ENCODE data around the gene HIGD1A.

The HIGD1A gene

DNA sequence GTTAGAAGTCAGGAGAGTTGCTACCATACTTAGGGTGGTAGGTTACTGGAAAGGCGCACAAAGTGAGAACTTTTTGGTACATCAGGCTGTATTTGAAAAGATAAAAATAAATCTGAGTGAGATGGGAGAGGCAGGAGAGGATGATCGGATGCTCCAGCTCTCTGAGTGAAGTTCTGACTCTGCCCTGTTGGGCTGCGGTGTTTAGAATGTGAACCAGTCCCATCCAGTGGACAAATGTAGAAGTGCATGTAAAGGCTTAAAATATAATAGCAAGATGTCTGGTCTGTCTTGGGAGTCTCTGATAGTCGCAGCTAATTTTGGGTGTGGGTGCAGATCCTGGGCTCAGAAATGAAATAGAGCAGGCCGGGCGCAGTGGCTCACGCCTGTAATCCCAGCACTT is 35.3 kb upstream of the HIGD1A start:
- Histone ChIP-seq H3K4me1 (ENCODE audit: control extremely low read depth in 1 of 4, control insufficient read depth in 4 of 4, insufficient read depth in 4 of 4, low read length in 3 of 4) (no peaks in the 10 kb centered on the region), H3K27me3 (replicated peaks in 2 of 5; ENCODE audit: control insufficient read depth in 4 of 5, insufficient read depth in 5 of 5, low read length in 4 of 5) (no peaks in the 10 kb centered on the region), H3K36me3 (ENCODE audit: control insufficient read depth in 4 of 4, insufficient read depth in 4 of 4, low read length in 3 of 4) (no peaks in the 10 kb centered on the region), H3K9me3 (ENCODE audit: control extremely low read depth in 1 of 5, control insufficient read depth in 4 of 5, insufficient read depth in 2 of 5, low read depth in 1 of 5, low read length in 4 of 5) (no peaks in the 10 kb centered on the region), H3K4me3 (ENCODE audit: control insufficient read depth in 1 of 7, extremely low read depth in 1 of 7, insufficient read depth in 4 of 7, low read depth in 2 of 7, low read length in 6 of 7) (no peak overlapping the region), H3K27ac (ENCODE audit: insufficient read depth in 1 of 2, low read depth in 1 of 2, low read length in 2 of 2, poor library complexity in 1 of 2, severe bottlenecking in 2 of 2) (no peak overlapping the region)
- peak; percentile 60 to 82 (median 82) for DNase-seq
- CTCF ChIA-PET: interaction anchor here (0.7 to 2.8 kb wide), 20 partner anchors 8 to 95 kb away, joined by 3 to 23 read pairs (median 4); no protein-coding TSS in a partner anchor
- POLR2A ChIA-PET: interaction anchor here (0.6 to 1.2 kb wide), 2 partner anchors 51 to 57 kb away, joined by 3 to 5 read pairs; no protein-coding TSS in a partner anchor
- WGBS (ENCODE audit: insufficient coverage): 57% methylated on average over 2 of the region's 7 CpGs

DNA sequence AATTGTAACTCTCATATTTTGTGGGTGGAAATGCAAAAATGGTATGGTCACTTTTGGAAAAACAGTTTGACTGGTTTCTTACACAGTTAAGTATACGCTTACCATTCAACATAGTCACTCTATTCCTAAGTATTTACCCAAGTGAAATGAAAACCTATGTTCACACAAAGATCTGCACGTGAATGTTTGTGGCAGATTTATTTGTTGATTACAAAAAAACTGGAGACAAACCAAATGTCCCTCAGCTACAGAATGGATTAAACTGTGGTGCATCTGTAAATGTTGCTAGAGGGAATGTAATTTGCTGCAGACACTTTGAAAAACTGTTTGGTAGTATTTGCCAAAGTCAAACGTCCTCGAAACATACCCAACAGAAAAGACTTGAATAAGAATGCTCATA is 34.3 kb upstream of the HIGD1A start:
- Histone ChIP-seq H3K36me3 (ENCODE audit: control insufficient read depth in 4 of 4, insufficient read depth in 4 of 4, low read length in 3 of 4) (no peaks in the 10 kb centered on the region), H3K9me3 (ENCODE audit: control extremely low read depth in 1 of 5, control insufficient read depth in 4 of 5, insufficient read depth in 2 of 5, low read depth in 1 of 5, low read length in 4 of 5) (no peaks in the 10 kb centered on the region), H3K27me3 (replicated peaks in 2 of 5; ENCODE audit: control insufficient read depth in 4 of 5, insufficient read depth in 5 of 5, low read length in 4 of 5) (no peaks in the 10 kb centered on the region), H3K4me1 (ENCODE audit: control extremely low read depth in 1 of 4, control insufficient read depth in 4 of 4, insufficient read depth in 4 of 4, low read length in 3 of 4) (no peaks in the 10 kb centered on the region), H3K4me3 (ENCODE audit: control insufficient read depth in 1 of 7, extremely low read depth in 1 of 7, insufficient read depth in 4 of 7, low read depth in 2 of 7, low read length in 6 of 7) (no peak overlapping the region), H3K27ac (ENCODE audit: insufficient read depth in 1 of 2, low read depth in 1 of 2, low read length in 2 of 2, poor library complexity in 1 of 2, severe bottlenecking in 2 of 2) (no peak overlapping the region)
- POLR2A ChIA-PET: no interaction called here
- no peak for DNase-seq
- CTCF ChIA-PET: interaction anchor here (0.9 to 2.8 kb wide), 12 partner anchors 8 to 85 kb away, joined by 3 to 23 read pairs (median 8); no protein-coding TSS in a partner anchor
- 100% methylated on average over 2 of the region's 4 CpGs for WGBS (ENCODE audit: insufficient coverage)

DNA sequence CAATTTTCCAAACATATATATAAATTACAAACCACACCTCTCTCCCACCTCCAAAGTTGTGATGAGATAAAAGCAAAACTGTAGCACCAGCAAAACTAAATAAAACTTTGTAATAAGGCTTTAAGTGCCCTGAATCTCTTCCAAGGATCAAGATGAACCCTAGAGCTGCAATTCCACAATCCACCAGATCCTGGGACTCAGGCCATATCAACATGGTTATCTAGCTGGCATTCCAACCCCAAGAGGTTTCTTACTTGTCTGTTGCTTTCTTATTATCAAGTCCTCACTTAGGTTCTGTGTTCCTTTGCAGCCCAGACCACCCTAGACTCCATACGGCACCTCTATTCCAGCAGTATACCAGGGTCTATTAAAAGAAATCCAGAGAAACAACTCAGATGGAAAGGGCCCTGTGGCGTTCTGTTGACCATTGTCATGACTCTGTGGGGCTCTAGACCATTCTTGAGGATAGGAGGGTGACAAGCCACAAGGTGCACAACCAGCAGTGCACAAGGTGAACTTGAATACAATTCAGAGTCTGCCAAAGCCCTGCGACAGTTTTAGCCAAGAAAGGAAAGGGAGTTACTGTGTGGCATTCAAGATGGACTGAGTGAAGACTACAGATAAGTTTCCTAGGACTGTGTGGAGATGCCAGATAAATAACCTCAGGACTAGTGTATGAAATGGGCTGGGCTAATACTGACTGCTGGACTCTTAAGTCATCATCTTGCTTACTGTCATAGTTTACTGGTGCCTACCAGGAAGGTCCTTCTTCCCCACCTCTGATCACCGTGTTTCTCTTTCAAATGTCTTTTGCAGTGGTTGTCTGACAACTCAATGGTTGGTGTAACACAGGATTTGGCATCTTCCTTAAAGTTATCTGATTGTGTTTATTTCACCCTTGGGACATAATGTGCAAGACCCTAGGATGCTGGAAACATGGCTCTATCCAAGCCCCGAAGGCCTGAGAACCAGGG is 32.1 kb upstream of the HIGD1A start:
- DNase-seq: peak; percentile 52 to 79 (median 65)
- ChIA-PET CTCF (interaction anchor here (0.9 to 1.0 kb wide), 2 partner anchors 41 kb away, joined by 3 to 4 read pairs; no protein-coding TSS in a partner anchor), POLR2A (no interaction called here)
- Histone ChIP-seq H3K27ac (ENCODE audit: insufficient read depth in 1 of 2, low read depth in 1 of 2, low read length in 2 of 2, poor library complexity in 1 of 2, severe bottlenecking in 2 of 2) (no peak overlapping the region), H3K9me3 (ENCODE audit: control extremely low read depth in 1 of 5, control insufficient read depth in 4 of 5, insufficient read depth in 2 of 5, low read depth in 1 of 5, low read length in 4 of 5) (no peaks in the 10 kb centered on the region), H3K36me3 (ENCODE audit: control insufficient read depth in 4 of 4, insufficient read depth in 4 of 4, low read length in 3 of 4) (no peaks in the 10 kb centered on the region), H3K4me1 (ENCODE audit: control extremely low read depth in 1 of 4, control insufficient read depth in 4 of 4, insufficient read depth in 4 of 4, low read length in 3 of 4) (no peaks in the 10 kb centered on the region), H3K4me3 (ENCODE audit: control insufficient read depth in 1 of 7, extremely low read depth in 1 of 7, insufficient read depth in 4 of 7, low read depth in 2 of 7, low read length in 6 of 7) (no peak overlapping the region), H3K27me3 (replicated peaks in 2 of 5; ENCODE audit: control insufficient read depth in 4 of 5, insufficient read depth in 5 of 5, low read length in 4 of 5) (no peaks in the 10 kb centered on the region)
- 90% methylated on average over 5 of the region's 5 CpGs for WGBS (ENCODE audit: insufficient coverage)

GRCh38 chr3:42831321-42831713 is 27.0 kb upstream of the HIGD1A start:
- WGBS (ENCODE audit: insufficient coverage): 0% methylated on average over 2 of the region's 3 CpGs

GRCh38 chr3:42830437-42831320 is 26.4 kb upstream of the HIGD1A start:
- no peaks in the 10 kb centered on the region for H3K27me3 ChIP-seq (replicated peaks in 2 of 5; ENCODE audit: control insufficient read depth in 4 of 5, insufficient read depth in 5 of 5, low read length in 4 of 5)
- H3K36me3 ChIP-seq (ENCODE audit: control insufficient read depth in 4 of 4, insufficient read depth in 4 of 4, low read length in 3 of 4): no peaks in the 10 kb centered on the region
- CTCF ChIA-PET: interaction anchor here (0.6 to 2.9 kb wide), 23 partner anchors 9 to 330 kb away, joined by 3 to 38 read pairs (median 4); no protein-coding TSS in a partner anchor
- POLR2A ChIA-PET: no interaction called here
- H3K27ac ChIP-seq (ENCODE audit: insufficient read depth in 1 of 2, low read depth in 1 of 2, low read length in 2 of 2, poor library complexity in 1 of 2, severe bottlenecking in 2 of 2): no peak overlapping the region
- peaks cover 0 to 6% (median 0%) of the 10 kb centered on the region in 4 experiments for H3K4me1 ChIP-seq (ENCODE audit: control extremely low read depth in 1 of 4, control insufficient read depth in 4 of 4, insufficient read depth in 4 of 4, low read length in 3 of 4)
- peak overlapping the region in 1 of 7 experiments; percentile 1 for H3K4me3 ChIP-seq (ENCODE audit: control insufficient read depth in 1 of 7, extremely low read depth in 1 of 7, insufficient read depth in 4 of 7, low read depth in 2 of 7, low read length in 6 of 7)
- peak; percentile 78 to 88 (median 88) for DNase-seq
- WGBS (ENCODE audit: insufficient coverage): 34% methylated on average over 3 of the region's 7 CpGs
- H3K9me3 ChIP-seq (ENCODE audit: control extremely low read depth in 1 of 5, control insufficient read depth in 4 of 5, insufficient read depth in 2 of 5, low read depth in 1 of 5, low read length in 4 of 5): no peaks in the 10 kb centered on the region

More at GRCh38 chr3:42831321-42831713, 27.0 kb upstream of the HIGD1A start:
- H3K36me3 ChIP-seq (ENCODE audit: control insufficient read depth in 4 of 4, insufficient read depth in 4 of 4, low read length in 3 of 4): no peaks in the 10 kb centered on the region
- ChIA-PET CTCF (interaction anchor here (0.6 to 2.9 kb wide), 23 partner anchors 8 to 330 kb away, joined by 3 to 38 read pairs (median 4); no protein-coding TSS in a partner anchor), POLR2A (no interaction called here)
- peak; percentile 79 to 88 (median 86) for DNase-seq
- H3K9me3 ChIP-seq (ENCODE audit: control extremely low read depth in 1 of 5, control insufficient read depth in 4 of 5, insufficient read depth in 2 of 5, low read depth in 1 of 5, low read length in 4 of 5): no peaks in the 10 kb centered on the region
- no peaks in the 10 kb centered on the region for H3K27me3 ChIP-seq (replicated peaks in 2 of 5; ENCODE audit: control insufficient read depth in 4 of 5, insufficient read depth in 5 of 5, low read length in 4 of 5)
- H3K4me1 ChIP-seq (ENCODE audit: control extremely low read depth in 1 of 4, control insufficient read depth in 4 of 4, insufficient read depth in 4 of 4, low read length in 3 of 4): peaks cover 0 to 6% (median 0%) of the 10 kb centered on the region in 4 experiments
- no peak overlapping the region for H3K27ac ChIP-seq (ENCODE audit: insufficient read depth in 1 of 2, low read depth in 1 of 2, low read length in 2 of 2, poor library complexity in 1 of 2, severe bottlenecking in 2 of 2)
- peak overlapping the region in 1 of 7 experiments; percentile 1 for H3K4me3 ChIP-seq (ENCODE audit: control insufficient read depth in 1 of 7, extremely low read depth in 1 of 7, insufficient read depth in 4 of 7, low read depth in 2 of 7, low read length in 6 of 7)

DNA sequence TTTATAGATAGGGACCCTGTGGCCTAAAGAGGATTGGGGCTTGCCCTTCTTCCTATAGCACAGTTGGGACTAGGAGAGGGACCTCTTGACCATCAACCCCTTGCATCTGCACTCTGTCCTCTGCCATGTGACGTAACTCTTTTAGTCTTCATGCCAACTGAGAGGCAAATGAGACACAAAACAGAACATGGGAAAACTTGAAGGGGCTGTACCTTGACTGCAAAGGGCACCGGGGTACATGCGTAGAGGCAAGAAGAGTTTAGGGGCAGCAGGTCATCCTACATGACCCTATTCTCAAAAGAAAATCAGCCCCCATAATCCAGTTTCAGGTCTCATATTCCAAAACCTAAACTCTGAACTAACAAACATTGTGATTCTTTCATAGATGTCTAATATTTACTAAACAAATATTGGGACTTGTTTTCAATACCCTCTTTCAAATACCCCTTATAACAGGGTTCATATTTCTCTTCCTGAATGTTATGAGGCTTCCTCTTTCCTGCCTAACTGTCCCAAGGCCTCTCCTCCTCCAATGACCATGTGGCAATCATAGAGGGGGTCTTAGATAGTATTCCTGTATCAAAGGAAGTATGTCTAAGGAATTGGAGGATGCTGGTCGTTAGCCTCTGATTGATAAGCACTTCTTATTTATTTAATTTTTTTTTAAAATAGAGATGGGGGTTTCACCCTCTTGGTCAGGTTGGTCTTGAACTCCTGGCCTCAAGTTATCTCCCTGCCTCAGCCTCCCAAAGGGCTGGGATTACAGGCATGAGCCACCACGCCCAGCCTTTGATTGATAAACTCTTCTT is 25.5 kb upstream of the HIGD1A start:
- peaks cover 0 to under 1% (median 0%) of the 10 kb centered on the region in 5 experiments for H3K9me3 ChIP-seq (ENCODE audit: control extremely low read depth in 1 of 5, control insufficient read depth in 4 of 5, insufficient read depth in 2 of 5, low read depth in 1 of 5, low read length in 4 of 5)
- no peaks in the 10 kb centered on the region for H3K27me3 ChIP-seq (replicated peaks in 2 of 5; ENCODE audit: control insufficient read depth in 4 of 5, insufficient read depth in 5 of 5, low read length in 4 of 5)
- no peak overlapping the region for H3K4me3 ChIP-seq (ENCODE audit: control insufficient read depth in 1 of 7, extremely low read depth in 1 of 7, insufficient read depth in 4 of 7, low read depth in 2 of 7, low read length in 6 of 7)
- no peak overlapping the region for H3K27ac ChIP-seq (ENCODE audit: insufficient read depth in 1 of 2, low read depth in 1 of 2, low read length in 2 of 2, poor library complexity in 1 of 2, severe bottlenecking in 2 of 2)
- WGBS (ENCODE audit: insufficient coverage): 100% methylated on average over 3 of the region's 5 CpGs
- H3K4me1 ChIP-seq (ENCODE audit: control extremely low read depth in 1 of 4, control insufficient read depth in 4 of 4, insufficient read depth in 4 of 4, low read length in 3 of 4): peaks cover 0 to 6% (median 0%) of the 10 kb centered on the region in 4 experiments
- no peak for DNase-seq
- CTCF ChIA-PET: interaction anchor here (0.7 to 2.9 kb wide), 15 partner anchors 10 to 85 kb away, joined by 3 to 38 read pairs (median 5); no protein-coding TSS in a partner anchor
- no peaks in the 10 kb centered on the region for H3K36me3 ChIP-seq (ENCODE audit: control insufficient read depth in 4 of 4, insufficient read depth in 4 of 4, low read length in 3 of 4)
- POLR2A ChIA-PET: interaction anchor here (0.6 kb wide), 1 partner anchor 12 kb away, joined by 3 read pairs; no protein-coding TSS in a partner anchor

Data from common myeloid progenitor, CD34-positive (primary cell).